Hypothalamus (tissue), 51 donors: ENCODE data around the gene SCAPER.
A peak's percentile ranks its signal among the peaks of the same experiment; 100 is the strongest.
"Not testable (repeated sequence)": the region's sequence is repeated elsewhere in the genome, so short reads cannot be mapped to it uniquely, and the experiment has no call there.

Experiments used
- DNase-seq, 51 donors: peaks; one replicate each; lab custom pipeline; 2025; lab: John Stamatoyannopoulos, UW

Gene SCAPER

GRCh38 chr15:76916369-76916768 lies 11.2 kb upstream of the SCAPER start:
- no peak for DNase-seq

- no peak for DNase-seq
Observed at GRCh38 chr15:76913737-76914136, 8.6 kb upstream of the SCAPER start.

- no peak for DNase-seq
Observed at GRCh38 chr15:76912430-76912829, 7.3 kb upstream of the SCAPER start.

GRCh38 chr15:76905855-76906254 lies 715 bp upstream of the SCAPER start:
- DNase-seq = peak in 1 of 51 donors; percentile 9

- peak in 36 of 51 donors; percentile 9 to 68 (median 40) for DNase-seq
Observed at GRCh38 chr15:76904461-76905012, 603 bp downstream of the SCAPER start.

GRCh38 chr15:76903251-76903681 lies 1.9 kb downstream of the SCAPER start:
- peak in 3 of 51 donors; percentile 3 to 40 (median 6) for DNase-seq

- DNase-seq = no peak
Observed at GRCh38 chr15:76901965-76902364, 3.2 kb downstream of the SCAPER start.

- DNase-seq = not testable (repeated sequence)
Observed at GRCh38 chr15:76899931-76900310, 5.2 kb downstream of the SCAPER start.

- not testable (repeated sequence) for DNase-seq
Observed at GRCh38 chr15:76899176-76899930, 5.8 kb downstream of the SCAPER start.

- DNase-seq = no peak
Observed at GRCh38 chr15:76898102-76898501, 7.0 kb downstream of the SCAPER start.

GRCh38 chr15:76894174-76894573 lies 11.0 kb downstream of the SCAPER start:
- no peak for DNase-seq

GRCh38 chr15:76892836-76893235 lies 12.3 kb downstream of the SCAPER start:
- DNase-seq = not testable (repeated sequence)

GRCh38 chr15:76887280-76888141 lies 17.6 kb downstream of the SCAPER start:
- DNase-seq = not testable (repeated sequence)

- no peak for DNase-seq
Observed at GRCh38 chr15:76885212-76885611, 19.9 kb downstream of the SCAPER start.

- no peak for DNase-seq
Observed at GRCh38 chr15:76875911-76876310, 29.2 kb downstream of the SCAPER start.

- DNase-seq = not testable (repeated sequence)
Observed at GRCh38 chr15:76873066-76873465, 32.1 kb downstream of the SCAPER start.

GRCh38 chr15:76871930-76872329 lies 33.2 kb downstream of the SCAPER start:
- DNase-seq = no peak

GRCh38 chr15:76868740-76869139 lies 36.4 kb downstream of the SCAPER start:
- no peak for DNase-seq

GRCh38 chr15:76866716-76867321 lies 38.3 kb downstream of the SCAPER start:
- DNase-seq = peak in 1 of 51 donors; percentile 3

- no peak for DNase-seq
Observed at GRCh38 chr15:76866008-76866407, 39.1 kb downstream of the SCAPER start.

- no peak for DNase-seq
Observed at GRCh38 chr15:76865548-76865991, 39.6 kb downstream of the SCAPER start.
